Islet of Langerhans (tissue), 1 donor: Measurements from ENCODE around the gene IKBKG.
"Not testable (repeated sequence)": the region's sequence is repeated elsewhere in the genome, so short reads cannot be mapped to it uniquely, and the experiment has no call there.

ENCODE experiments used
- FAIRE-seq: peaks from one replicate; lab custom pipeline; 2011; peaks lifted over from hg19 to GRCh38; lab: Jason Lieb, UNC

The IKBKG gene

DNA sequence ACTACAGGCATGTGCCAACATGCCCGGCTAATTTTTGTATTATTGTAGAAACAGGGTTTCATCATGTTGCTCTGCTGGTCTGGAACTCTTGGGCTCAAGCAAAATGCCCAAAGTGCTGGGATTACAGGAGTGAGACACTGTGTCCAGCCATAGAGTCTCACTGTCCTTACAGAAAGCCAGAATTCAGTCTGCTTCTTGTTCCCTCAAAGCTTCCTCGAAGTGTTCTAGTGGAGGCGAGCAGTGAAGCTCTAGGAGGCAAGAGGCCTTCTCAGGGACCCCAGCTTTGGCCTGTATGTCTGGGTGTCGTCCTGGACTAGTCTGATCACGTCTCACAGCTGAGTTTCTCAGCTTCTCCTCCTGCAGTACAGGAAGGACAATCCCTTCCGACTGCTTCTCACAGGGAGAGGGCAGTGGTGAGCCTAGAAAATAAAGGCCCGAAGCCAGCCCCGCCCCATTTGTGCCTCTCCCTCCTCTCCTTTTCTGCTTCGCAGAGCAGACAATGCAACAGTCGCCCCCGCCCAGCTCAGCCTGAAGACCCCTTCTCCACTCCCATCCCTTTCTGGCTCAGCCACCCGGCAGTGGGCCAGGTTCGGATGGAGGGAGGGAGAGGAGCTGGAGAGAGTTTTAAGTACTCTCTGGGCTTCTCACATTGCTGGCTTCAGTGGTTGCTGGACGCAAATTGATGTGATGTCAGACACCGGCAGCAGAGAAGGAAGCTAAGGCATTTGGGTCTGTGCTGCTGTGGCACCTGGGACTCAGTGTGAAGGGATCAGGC lies 20.3 kb upstream of the IKBKG start:
- no peak for FAIRE-seq

DNA sequence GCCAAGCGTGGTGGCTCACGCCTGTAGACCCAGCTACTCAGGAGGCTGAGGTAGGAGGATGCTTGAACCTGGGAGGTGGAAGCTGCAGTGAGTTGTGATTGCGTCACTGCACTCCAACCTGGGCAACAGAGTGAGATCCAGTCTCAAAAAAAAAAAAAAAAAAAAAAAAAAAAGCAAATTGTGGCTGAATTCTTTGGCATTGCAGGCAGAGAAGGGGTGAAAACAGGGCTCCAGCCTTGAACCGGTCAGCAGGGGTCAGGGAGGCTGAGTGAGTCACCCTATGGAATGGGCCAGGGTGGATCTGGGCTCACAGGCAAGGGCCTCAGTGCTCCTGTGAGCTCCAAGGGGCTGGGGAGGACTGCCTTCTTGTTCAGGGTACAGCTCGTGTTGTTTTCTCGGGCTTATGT lies 18.2 kb upstream of the IKBKG start:
- FAIRE-seq: no peak

DNA sequence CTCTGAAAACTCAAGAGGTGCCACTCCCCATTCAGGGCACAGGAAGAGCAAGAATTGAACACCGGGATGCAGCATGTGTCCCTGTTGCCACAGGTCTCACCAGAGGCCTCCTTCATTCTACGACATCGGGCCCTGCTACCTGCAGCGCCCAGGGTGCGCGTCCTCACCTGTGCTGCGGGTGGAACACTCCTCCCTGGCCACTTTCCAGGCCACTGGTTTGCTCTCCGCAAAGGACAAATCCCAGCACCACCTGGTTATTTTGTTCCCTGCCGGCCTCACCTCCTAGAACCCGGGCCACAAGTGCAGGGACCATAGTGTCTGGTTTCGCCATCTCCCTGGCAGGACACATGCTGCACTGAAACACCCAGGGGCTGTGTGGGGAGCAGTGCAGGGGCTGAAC lies 17.1 kb upstream of the IKBKG start:
- FAIRE-seq: no peak

DNA sequence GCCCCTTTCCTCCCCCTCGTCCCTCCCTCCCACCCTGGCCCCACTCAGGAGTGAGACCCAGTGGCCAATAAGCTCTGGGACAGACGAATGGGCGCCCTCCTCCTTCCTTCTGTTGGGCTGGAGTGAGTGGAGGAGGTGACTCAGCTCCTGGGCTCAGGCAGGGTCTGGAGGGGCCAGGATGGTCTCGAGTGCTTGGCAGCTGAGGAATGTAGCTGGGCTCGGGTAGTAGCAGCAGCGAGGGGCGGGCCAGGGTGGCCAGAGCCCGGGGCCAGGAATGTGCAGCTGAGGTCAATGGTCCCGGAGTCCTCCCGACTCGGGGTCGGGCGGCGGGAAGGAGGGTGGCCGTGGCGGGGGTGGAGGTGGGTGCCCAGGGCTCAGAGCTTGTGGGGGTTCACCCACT lies 15.8 kb upstream of the IKBKG start:
- no peak for FAIRE-seq

DNA sequence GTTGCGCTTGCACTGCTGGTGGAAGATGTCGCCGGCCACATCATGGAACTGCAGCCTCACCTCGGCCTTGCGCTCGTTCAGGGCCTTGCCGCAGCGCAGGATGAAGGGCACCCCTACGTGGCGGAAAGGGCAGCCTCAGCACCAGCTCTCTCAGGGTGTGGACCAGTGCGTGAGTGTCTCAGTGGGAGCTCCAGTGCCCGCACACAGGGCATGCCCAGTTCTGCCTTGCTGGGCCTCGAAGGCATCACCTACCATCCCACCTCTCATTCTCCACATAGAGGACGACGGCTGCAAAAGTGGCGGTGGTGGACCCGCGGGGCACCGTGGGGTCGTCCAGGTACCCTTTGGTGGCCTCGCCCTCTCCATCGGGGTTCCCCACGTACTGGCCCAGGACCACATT lies 14.7 kb upstream of the IKBKG start:
- FAIRE-seq: no peak

DNA sequence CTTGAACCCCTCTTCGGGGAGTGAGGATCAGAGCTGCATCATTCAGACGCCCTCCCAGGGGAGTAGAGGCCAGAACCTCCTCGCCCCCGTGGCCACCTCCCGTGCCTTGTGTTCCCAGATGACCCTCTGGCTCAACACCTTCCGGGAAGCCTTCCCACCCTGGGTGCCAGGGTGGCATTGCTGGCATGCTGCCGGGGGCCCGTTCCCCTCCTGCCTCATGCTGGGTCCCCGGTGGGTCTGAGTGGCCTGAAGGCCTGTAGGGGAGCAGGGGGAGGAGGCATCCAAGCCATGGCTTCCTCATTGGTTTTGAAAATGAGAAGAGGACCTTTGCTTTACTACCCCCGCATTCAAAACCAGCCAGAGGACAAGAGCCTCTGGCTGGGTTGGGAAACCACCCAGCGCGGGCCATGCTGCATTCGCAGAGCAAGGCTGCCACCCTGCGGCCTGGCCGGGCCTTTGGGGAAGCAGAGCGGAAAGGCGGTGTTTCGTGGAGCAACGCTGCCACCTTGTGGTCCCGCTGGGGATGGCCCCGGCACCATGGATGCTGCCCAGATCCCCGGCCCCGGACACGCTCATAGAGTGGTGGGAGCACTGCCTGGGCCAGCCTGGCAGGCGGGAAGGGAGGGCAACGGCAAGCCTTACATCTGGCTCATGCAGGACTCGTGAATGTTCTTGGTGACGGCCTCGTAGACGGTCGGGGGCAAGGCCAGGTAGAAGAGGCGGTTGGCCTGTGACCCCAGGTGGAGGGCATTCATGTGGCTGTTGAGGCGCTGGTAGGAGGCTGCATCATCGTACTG lies 12.7 kb upstream of the IKBKG start:
- FAIRE-seq: peak; percentile 17

DNA sequence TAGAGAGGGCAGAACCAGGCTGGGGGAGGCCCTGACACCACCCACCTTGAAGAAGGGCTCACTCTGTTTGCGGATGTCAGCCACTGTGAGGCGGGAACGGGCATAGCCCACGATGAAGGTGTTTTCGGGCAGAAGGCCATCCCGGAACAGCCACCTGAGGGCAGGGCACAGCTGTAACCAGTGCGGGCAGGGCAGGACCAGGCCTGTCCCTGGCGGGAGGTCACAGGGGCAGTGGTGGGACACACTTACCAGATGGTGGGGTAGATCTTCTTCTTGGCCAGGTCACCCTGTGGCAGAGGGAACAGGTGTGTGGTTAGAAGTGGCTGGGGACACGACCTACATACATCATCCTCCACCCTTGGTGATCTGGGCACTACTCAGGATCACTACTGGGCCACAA lies 11.5 kb upstream of the IKBKG start:
- FAIRE-seq: no peak

DNA sequence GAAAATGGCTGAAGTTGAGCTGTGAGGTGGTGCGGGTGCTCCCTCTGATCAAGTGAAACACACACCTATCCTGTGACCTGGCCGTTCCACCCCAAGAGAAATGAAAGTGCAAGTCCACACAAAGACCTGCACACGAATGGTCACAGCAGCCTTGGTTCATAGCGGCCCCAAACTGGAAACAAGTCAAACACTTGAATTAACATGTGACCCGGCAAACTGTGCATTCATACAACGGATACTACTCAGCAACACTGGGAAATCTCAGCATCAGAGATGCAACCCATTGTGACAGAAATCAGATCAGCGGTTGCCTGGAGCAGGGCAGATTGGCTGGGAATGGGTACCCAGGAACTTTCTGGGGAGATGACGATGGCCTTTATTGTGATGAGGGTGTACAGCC lies 8.3 kb upstream of the IKBKG start:
- no peak for FAIRE-seq

DNA sequence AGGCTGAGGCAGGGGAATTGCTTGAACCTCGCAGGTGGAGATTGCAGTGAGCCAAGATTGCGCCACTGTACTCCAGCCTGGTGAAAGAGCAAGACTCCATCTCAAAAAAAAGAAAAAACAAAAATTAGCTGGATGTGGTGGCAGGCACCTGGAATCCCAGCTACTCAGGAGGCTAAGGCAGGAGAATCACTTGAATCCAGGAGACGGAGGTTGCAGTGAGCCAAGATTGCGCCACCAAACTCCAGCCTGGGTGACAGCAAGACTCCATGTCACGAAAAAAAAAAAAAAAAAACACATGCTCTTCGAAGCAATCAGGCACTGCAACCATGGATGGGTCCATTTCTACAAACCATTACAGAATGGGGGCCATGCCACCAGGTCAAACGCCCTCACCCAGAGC lies 7.1 kb upstream of the IKBKG start:
- not testable (repeated sequence) for FAIRE-seq

DNA sequence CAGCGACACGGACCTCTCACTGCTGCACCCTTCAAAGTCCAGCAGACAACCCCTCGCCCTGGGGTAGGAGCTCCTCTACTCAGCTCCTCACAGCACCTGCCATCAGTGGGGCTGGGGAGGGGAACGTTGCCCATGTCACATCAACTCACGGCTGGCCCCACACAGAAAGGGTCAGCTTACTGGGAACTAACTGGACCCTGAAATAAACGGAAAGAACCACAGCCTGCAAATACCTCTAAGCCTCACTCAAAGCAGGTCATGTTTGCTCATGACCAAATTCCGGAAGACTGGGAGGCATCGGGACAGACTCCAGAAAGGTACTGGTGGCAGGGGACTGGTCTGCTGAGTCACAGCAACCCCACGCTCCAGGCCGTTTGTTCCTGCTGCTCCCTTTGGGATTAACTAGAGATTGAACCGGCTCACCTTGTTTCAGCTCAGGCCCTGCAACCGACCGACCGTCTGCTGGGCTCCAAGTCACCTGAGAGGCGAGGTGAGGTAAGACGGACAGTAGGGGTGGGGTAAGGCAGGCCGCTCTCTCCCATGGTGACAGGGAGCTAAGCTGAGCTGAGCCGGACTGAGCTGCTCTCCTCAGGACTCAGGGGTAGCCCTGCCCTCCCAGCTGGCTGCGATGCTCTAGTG lies 6.4 kb upstream of the IKBKG start:
- FAIRE-seq: no peak

DNA sequence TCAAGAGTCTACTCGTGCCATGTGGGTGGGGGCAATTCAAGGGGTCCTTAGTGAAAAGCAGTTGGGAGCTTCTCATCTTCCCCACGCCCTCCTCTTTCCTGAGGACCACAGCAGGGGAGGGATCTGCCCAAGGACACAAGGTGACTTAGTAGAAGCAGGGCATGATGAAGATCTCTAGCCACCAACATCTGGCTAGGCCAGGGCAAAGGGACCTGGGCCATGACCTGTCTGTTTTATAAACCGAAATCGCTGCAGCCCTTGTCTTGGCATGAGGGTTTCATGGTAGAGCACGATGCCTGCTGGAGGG lies 5.9 kb upstream of the IKBKG start:
- FAIRE-seq: no peak

DNA sequence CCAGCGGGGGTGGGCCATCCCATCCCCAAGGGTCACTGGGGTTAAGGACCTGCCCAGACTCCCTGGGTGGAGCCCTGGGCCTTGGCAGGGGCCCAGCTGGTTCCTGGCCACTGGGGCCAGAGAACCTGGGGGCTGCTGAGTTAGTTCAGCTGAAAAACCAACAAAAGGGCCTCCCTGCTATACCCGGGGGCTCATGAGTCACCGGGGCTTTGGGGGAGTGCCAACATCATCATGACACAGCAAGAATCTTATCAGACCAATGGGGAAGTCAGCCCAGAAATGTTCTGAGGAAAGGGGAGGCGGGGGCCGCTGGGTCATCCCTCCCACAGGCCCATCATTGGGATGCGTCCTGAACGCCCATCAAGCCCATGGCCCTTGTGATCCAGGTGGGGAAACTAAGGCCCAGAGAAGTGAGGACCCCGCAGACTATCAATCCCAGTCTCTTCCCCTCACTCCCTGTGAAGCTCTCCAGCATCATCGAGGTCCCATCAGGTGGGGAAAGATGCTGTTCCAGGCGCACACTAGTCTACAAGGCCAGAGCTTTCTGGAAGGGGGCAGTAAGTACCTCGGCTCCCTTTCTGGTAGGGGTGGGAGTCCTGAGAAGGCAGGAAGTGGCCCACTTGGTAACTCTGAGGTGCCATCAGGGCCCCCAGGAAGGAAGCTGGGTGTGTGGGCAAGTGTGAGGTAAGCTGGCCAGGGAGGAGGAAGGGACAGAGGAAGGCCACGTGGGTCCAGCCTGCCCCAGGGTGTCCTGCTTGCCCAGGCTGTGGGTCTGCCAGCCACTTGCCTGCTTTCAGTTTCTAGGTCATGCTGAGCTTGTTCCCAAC lies 5.3 kb upstream of the IKBKG start:
- FAIRE-seq: no peak

DNA sequence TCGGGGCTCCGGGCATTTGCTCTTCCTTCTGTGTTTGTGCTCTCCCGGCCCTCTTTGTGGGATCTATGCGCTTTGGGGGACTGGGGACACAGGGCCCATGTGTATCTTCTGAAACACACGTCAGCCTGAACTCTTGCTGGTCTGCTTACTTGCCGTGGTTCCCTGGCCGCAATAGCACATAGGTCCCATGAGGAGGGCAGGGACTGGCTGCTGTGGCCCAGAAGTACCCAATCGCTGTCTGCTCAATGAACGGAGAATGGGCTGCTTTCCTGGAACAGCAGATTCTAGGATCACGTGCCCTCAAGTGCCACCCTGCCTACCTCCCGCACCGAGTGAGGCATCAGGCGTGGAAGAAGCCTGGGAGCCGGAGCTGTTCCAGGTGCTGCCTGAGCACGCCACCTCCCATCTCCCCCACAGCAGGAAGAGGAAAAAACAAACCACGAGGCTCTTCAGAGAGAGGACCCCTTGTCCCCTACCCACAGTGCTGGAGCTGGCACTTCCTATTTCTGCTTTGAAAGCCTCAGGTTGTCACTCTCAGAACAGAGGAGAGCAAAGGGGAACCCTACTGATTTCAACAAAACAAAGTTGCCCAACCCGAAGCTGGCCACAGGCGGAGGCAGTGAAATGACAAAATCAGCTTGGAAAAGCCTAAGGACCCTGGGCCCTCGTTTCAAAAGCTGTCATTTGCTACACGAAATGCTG lies 4.5 kb upstream of the IKBKG start:
- no peak for FAIRE-seq

DNA sequence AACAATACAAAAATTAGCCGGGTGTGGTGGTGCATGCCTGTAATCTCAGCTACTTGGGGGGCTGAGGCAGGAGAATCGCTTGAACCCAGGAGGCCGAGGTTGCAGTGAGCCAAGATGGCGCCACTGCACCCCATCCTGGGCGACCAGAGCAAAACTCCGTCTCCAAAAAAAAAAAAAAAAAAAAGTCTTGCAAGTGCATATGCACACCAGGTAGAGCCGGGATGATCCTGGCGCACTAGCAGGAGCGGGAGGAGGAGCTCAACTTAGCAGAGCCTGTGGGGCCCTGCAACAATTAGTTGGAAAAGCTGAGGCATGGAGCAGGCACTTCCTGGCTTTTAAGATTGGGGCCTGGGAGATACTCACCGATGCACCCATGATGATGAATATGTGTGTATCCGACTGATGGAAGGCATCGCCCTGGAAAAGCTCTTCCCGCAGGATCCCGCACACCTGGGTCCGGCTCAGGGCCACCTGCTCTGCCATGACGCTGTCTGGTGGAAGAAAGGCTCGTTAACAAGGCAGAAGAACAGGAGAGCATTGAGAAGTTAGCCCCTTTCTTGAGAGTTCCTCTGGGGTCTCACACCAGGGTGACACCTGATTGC lies 1.6 kb upstream of the IKBKG start:
- FAIRE-seq: no peak

DNA sequence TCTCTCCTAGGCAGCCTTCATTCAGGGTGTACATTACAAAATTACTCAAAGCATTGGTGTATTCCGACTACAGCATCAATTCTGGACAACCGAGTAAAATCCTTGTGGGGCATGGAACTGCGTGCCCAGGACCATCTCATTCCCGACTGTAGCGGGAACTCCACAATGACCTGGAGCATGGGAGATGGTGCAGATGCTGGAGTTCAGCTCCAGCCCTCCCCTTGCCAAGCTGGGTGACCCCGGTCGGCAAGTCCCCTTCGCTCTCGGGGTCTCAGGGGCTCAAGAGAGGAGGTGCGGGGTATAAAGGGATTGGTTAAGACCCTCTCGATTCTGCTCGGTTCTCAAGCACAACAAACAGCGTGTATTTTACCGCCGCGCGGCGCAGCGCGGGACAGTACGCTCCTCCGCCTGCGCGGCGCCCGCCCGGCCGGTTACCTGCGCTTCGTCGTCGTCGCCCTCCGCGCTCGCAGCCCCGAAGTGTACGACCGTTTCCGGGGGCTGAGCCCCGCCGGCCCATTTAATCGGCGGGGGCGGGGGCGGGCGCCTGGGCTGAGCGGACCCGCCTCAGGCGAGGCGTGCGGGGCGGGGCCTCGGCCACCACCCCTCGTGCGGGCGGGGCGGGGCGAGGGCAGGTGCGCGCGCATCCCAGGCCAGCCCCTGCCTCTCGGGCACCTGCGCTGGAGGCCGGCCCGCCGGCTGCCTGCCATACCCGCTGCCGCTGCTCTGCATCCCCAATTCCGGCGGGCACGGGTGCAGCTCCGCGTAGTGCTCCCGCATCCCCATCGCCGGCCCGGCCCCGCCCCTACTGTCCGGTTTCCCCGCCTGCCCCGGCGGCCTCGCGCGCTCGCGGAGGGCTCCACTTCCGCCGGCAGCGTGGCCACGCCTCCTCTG lies 821 bp upstream of the IKBKG start, which contains the start of gene G6PD:
Gene G6PD (minus strand): TSS at position 493 of the 891 bp plus-strand sequence. CDS start 691 bp downstream, outside the sequence.
- no peak for FAIRE-seq

DNA sequence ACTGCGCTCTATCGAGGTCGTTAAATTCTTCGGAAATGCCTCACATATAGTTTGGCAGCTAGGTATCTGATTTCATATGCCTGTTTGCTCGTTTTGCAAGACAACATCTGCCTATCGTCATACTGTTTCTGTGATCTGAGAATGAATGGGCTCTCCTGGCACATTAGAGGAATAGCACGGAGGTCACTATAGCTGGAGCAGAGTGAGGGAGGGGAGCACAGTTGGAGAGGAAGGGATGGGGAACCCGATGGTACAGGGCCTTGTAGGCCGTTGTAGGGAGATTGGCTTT lies 552 bp downstream of the IKBKG start:
- FAIRE-seq: no peak

DNA sequence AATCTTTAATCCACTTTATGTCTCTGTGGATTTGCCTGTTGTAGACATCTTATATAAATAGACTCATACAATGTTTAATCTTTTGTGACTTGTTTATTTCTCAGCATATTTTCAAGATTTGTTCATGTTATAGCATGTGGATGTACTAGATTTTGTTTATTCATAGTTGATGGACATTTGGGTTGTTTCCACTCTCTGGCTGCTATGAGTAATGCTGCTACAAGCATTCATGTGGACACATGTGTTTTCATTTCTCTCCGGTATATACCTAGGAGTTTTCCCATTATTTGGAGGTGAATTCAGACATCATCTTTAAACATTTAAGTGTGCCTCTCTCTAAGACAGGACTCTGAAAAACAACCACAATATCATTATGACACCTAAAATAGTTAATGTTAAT lies 2.3 kb downstream of the IKBKG start:
- FAIRE-seq: no peak

DNA sequence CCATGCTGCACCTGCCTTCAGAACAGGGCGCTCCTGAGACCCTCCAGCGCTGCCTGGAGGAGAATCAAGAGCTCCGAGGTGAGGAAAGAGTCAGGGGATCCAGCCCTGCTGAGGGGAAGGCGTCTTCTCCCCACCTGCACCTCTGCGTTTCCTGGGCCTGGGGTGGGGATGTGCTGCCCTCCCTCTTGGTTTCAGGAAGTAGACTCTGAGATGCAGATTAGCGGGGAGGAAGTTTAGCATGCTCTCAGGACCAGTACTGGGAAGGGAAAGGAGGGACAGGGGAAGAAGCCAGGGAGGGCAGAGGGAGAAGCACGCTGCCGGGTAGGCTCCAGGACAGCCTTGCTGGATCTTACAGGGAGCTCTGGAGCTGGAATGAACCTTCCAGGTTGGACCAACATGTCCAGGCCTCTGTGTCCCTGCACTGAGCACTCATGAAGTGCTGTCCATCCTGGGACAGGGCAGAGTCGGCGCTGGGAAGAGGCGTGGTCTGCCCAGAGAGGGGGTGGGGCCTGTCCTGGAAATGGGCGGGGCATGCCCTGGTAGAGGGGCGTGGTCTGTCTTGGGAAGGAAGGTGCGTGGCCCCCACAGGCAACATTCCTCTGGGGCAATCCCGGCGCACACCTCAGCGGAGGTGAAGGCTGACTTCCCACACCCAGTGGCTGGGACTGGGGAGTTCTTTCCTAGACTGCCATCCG lies 4.8 kb downstream of the IKBKG start:
- FAIRE-seq: not testable (repeated sequence)

DNA sequence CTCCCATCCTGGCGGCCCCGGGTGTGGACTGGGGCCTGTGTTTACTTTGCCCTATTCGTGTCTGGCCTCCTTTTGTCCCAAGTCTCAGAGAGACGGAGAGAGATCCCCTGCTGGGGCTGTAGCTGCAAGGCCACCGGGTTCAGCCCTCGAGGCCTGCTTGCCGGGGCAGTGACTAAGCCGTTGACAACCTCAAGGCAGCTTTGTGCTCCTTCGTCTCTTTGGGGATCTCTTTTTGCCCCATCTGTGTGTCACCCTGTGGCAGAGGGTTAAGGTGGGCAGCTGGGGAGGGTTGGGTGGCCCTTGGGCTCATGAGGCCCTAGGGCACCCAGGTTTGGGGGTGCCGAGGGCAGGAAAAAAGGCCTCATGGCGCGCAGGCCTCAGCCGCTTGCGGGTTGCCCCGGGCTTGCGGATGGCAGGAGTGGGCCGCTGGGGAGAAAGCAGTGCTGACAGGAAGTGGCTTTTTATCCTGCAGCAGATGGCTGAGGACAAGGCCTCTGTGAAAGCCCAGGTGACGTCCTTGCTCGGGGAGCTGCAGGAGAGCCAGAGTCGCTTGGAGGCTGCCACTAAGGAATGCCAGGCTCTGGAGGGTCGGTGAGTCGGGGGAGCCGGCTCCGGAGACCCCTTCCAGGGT lies 10.8 kb downstream of the IKBKG start:
- FAIRE-seq: not testable (repeated sequence)
